Right forelimb (tissue), 1 donor: ENCODE data around the gene ZRANB1.

Source experiments
- DNase-seq: peaks from one replicate; pipeline ENCODE4 v3.0.0-alpha.2; 2018

ZRANB1 gene

DNA sequence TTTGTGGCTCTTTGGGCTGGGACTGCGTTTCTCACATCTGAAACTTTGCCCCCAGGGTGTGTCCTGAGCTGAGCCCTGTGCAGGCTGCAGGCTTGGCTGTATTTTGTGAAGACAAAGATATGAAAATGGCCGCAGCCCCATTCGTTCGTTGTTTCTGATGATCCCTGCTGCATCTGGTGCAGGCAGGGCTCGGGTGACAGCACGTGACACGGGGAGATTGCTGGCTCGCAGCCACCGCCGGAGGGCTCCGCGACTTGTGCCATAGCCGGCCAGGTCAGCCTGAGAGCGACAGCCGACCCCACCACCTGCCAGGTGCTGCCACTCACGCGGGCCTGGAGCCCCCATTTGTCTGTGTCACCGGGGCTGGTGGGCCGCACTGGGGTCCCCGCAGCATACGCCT, 81.3 kb downstream of the ZRANB1 start:
- no peak for DNase-seq

DNA sequence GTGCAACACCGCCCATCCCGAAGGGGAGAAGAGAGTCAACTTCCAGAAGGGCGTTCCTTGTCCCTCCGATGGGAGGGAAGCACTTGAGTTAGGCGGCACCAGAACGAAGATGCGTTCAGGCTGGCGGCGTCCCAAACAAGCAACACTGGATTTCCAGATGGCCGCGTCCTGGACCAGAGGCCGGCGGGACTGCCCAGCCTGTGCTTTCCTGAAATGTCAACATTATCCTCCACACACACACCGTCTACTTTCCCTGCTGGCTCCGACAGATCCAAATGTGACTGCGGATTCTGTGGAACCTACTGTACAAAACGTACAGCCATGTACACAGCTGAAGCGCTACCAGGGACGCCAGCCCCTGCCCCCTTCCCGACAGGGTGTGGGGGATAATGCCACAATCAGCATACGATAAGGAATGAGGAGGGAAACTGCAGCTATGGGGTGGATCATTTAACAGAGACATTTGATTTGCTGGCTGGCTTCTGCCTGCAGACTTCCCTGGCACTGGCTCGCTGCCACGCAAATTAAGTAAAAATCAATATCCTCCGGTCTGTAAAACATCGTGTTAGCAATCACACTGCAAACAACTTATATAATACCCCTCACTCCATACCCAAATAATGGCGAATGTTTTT, 82.1 kb downstream of the ZRANB1 start:
- no peak for DNase-seq

DNA sequence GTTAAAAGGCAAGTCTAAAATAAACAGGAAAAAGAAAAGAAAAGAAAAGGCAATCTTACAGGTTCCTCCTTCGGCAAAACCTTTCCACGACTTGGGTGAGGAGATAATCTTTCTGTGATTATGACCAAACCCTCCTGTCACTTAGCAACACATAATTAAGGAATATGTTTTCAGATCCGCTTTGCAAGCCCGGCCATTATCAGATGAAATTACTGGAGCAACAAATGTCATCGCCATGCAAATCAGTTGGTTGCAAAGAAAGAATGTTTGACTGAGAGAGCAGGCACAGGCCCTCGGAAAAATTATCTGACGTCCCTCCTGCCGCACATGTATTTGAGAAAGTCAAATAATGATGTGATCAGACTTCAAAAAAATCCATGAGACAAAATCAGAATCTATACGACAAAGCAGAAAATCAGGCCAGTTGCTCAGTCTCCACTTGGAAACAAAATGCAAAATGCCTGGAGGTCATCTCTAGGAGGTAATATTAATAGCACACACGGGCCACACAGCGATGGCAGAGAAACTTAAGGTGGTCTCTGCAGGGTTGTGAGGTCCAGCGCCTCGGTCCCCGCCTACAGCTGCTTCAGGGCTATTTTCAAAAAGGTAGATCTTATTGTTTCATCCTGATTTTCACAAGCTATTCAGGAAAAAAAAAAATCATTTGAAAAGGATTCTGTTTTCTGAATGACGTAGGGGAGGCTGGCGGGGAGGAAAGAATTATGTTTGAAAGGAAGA, 82.7 kb downstream of the ZRANB1 start:
- DNase-seq: no peak

DNA sequence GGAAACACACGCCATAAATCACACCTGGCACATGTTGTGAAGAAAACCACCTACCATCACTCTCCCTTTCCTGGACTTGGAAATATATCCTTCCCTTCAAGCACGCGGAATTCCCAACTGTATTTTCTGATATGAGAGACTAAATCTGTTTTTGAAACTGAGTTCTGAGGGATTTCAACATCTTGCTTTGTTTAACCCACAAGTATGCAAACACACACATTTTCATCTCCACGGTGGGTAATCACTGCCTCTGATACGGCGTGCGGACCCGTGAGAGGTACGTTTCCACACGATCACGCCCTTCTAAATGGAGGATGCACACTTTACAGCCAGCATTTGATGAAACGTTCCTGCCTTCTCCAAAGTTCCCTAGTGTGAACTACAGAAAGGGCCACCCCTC, 83.4 kb downstream of the ZRANB1 start:
- no peak for DNase-seq

DNA sequence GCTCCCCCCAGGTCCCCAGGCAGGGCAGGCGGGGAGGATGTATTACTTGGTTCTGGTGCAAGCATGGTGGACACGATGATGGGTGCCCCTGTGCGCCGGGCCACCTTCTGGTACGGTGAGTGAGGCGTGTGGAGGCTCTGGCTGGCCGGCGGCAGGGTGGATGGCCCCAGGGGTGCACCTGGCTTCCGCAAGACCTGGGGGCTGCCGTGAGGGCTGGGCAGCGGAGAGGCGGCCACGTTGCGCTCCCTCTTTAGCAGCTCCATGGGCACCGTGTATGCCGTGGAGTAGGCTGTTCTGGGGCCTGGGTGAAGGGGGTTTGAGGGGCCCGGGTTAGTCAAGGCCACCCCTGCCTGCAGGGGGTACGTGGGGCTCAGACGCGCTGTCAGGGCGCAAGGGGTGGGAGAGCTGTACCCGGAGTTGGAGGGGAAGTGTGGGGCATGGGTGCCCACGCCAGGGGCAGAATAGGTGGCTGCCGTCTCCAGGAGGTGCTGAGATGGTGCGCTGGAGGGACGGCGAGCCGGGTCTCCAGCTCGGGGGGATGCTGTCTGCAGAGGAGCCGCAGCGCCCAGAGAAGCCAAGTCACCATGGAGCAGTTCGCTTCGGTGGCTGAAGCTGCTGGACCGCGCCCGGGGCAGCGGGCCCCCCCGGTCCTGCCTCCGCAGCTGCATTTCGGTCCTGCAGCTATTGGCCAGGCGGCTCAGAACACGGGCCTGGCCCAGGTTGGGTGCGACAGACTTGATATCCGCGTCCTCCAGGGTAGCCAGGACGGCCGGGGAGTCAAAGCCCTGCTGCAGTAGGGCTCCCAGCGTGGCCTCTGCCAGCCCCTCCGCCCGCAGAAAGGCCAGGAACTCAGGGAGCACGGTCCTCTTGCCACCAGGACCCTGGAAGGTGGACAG, 84.4 kb downstream of the ZRANB1 start:
- DNase-seq: no peak

DNA sequence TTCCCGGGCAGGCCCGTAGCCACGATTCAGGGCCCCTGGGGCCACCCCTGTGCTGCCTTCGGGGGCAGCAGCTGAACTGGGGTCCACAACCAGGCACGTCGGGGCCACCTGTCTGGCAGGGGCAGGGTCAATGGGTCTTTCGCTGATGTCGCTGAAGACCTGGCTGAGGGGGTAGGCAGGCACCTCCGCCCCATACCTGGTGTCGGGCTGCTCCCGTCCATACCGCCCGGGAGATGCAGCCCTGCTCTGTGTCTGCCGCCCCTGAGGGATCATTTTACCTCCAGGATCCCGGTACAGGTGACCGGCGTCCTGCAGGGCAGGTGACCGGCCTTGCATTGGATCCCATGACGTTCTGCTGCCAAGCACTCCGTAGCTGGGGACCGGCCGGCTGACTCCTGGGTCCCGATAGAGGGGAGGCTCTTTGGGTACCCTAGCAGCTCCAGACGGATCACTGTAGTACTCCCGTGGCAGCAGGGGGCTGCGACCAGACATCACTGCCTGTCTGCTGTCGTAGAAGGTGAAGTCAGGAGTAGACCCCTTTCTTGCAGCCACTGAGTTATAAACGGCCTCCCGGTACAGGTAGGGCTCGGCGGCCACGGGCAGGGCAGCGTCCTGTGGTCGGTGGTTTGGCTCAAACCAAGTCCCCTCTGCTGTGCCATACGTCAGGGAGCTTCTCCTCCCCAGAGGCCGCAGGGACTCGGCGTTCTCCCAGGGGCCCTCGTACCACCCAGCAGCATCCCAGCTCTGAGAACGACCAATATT, 85.2 kb downstream of the ZRANB1 start:
- no peak for DNase-seq

DNA sequence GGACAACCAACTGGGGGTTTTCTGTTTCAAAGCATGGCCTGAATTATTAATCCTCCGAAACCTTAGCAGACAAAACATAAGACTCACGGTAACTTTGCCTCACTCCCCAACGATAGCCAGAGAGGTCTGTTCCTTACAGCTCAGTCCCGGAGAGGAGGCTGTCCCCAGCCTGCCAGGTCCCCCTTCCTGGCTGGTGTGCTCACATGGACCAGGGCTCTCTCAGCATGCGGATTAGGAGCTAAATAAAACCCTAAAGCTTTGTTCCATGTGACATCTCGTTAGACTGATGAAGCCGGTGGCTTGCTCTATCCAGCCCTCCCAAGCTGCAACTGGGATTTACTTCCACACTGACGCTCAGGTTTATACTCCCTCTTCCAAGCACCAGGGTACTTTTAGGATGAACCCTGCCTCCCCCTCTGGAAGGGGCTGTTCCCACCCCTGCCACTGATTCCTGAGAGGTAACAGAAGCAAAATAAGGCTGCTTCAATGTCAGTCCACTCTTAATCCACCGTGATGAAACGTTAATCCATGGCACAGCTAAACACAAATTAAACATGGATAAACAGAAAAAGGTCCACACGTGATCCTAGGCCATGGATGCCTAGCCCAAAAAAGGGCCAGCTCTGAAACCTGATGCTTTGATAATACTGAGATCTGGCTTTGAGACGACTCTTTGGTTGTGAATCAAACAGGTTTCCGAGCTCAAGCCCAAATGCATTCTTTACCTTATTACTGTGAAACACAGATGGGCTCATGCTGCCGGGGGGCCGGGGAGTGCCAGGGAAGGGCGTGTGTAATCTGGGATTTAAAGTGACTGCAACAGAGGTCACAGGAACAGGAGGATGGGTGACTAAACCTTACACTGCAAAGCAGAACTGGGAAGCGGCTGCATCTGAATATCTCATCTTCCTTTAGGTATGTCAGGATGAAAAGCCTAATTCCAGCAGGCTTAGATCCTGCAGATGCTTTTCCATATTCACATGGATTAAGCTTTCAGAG, 86.2 kb downstream of the ZRANB1 start:
- no peak for DNase-seq

DNA sequence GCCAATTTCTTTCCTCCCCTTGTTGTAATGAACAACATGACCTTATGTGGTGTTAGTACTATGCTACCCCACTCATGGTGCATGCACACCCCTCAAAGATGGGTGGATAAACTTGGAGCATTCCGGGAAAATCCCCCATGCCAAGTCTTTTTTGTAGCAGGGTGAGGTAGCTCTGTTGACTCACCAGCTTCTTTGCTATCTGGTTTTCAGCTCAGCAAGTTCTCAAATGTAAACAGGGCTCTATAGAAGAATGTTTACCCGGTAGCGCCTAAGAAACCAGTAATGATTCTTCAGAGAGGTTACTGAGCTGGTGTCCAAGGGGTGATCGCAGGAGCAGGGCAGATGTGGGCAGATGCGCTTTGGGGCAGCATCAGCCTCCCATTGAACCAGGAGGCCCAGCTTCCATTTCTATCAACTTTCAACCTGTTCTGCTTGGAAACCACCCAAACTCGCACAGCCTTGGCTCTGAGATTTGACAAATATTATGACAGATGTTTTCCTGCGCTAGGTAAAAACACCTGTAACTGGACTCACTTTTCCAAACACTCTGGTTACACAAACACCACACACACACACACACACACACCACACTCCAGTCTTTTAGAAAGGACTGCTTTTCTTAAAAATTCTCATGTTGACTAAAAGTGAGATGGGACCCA, 87.8 kb downstream of the ZRANB1 start:
- DNase-seq: no peak

DNA sequence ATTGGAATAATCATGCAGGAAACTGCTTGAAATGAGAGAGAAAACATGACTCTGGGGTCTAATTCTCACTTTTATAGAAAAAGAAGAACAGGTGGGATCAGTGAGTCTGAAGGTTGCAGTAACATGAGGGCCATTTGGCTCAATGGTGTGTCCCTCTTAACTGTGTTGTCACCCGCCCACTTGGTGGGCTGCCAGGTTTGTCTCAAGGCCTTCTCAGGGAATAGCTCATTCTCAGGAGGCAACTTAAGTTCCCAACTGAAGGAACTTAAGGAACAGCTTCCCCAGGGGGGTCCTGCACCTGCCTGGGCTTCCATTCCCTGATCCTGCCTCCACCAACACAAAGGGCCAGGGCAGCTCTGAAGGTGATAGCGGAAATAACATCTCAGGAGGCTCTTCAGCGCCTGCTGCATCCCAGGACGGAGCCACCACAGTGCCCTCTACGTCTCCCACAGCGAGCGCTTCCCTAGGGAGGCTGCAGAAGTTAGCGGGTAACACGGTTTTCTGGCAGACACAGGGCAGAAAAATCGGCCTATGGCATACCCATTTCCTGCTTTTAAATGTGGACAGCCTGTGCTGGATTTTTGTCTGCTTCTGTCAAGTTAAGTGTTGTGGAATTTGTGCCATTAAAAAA, 88.8 kb downstream of the ZRANB1 start:
- DNase-seq: no peak

DNA sequence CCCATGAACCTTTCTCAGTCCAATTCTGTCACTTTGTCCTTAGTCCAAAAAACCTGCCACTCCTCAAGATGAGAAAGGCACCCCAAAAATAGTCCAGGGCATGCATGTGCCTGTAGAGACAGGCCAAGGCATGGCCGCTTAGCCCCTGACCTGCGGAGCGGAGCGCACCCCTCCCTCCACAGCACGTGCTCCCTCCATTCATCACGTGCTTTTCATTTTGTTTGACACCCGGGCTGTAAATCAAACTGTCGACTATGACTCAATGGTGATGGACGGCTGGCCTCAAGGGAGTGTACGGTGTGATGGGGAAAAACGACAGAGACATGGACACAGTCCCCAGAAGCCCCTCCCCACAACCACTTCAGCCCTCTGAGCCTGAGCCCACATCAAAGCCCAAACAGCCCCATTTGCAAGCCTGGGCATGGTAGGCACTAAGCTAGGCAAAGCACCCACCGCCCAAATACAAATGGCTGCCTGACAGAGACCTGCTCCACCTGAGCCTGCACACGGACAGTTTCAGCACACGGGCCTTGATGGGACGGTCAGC, 90.6 kb downstream of the ZRANB1 start:
- DNase-seq: no peak

DNA sequence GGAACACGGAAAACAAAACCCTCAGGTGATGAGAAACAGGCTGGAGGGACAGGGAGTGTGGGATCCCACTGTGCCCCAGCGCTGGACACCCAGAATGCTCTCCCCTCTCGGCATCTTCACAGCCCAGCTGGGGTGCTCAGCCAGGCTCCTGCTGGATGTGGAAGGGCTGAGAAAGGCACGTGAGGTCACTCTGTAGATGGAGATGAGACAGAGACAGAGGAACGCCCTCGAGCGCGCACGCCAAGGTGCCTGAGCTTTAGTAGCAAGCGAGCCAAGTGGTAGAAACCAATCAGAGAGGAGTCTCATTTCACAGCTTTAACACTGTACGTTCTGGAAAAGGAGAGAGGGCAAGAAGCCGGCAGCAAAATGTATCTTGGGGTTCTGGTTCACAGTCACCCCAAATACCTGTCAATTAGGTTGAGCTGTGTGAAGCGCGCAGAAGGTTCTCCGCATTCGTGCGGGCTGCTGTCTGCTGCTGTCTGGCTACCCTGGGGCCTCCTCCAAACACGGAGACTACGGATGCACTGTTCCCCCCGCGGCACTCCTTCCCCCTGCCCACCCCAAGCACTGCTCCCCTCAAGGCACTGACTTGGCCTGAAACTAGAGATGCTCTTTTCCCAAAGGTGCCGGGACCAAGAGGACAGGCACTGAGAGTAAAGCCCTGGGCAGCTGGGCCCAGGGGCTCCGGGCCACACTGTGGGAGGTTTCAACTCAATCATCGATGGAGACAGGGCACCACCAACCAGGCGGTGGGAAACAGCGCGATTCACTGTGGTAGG, 91.4 kb downstream of the ZRANB1 start:
- DNase-seq: no peak

DNA sequence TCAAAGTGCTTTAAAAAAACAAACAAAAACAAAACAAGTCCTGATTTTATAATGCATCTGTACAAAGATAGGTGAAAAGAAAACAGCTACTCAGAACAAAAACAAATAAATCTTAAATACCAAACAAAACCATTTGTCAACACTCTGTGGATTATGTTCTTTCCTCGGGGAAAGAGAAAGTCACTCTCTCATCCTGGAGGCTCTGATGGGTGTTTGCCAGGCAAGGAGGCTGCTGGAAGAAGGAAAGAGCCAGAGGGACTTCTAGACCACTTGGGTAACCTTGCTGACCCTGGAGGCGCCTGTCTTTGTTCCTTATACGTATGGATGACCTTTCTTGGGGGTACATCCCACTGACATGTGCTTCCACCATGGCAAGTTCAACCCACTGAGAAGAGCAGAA, 92.8 kb downstream of the ZRANB1 start:
- DNase-seq: no peak

DNA sequence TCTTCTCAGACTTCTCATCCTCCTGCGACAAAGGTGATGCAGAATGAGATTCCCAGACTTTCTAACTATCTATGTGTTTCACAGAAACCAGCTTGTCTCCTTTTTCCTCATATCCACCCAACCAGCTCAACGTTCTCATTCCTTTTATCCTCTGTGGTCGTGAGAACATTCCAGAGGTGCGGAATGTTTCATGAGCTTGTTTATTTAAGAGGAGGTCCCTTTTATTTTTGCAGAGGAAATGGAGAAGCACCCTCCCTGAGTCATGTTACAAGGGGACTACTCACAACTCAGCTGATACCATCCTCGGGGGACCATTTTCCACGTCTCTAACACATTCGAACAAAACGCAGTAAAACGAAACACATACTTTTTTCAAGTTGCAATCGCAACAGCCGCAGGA, 93.2 kb downstream of the ZRANB1 start:
- no peak for DNase-seq

DNA sequence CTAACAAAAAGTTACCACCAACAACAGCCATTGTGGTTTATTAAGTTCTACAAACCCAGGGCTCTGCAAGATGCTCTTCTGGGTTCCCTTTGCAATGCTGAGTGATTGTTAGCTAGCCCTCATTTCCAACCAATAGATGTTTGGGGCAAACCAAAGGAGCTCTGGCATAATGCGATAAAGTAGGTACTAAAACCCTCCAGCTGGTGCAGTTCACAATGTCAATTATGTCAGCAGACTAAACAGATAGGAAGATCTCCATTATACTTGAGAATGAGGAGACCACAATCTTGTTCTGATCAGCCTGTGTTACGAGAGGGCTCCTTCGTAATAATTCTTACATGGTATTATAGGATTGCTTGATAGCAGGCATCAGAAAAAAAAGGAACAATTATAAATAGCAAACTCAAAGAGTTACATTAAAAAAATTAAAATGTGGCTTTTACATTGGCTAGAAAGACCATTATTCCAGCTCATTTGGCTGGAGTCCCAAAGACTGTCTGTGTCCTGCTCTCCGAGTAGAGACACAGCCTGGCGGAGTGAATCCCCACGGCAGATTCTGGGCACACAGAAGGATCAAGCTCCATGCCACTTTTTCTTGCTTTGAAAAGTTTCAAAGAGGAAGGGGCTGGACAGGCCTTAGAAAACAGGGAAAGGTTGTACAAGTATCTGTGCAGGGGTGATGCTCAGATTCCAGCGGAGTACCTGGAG, 93.8 kb downstream of the ZRANB1 start:
- DNase-seq: no peak

DNA sequence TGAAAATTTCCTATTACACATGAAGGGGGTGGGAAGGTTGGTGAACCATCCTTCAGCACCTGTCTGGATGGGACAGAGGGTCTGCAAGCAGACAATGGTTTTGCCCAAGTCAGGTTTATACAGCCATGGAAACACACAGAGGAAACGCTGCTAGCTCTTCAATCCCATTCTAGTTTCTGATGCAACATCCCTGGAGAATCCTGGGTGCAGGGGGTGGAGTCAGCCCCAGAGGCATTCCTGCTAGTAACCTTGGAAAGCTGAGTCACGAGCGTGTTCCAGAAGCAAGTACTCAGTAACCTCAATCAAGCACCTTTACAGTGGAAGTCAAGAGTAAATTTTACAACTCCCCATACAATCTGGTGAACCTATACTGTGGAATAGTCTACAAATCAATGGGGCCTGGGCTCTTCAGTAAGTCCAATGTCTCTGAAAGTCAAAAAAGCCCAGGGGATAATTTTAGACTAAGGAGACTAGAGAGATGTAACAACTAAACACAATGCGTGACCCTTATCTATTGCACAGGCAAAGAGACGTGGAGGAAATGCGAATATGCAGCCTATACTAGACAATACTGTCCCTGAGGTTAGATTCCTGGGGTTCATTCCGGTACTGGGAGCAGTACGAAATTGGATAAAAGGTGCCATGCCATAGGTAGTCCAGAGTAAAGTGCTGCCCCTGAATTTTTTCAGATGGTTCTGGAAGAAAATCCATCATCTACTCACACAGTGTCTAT, 95.4 kb downstream of the ZRANB1 start:
- no peak for DNase-seq
